ENCODE measurements around the gene GRIK3.

GRCh38 chr1:36874271-36875060 is 159.8 kb downstream of the GRIK3 start:
- TF ChIP-seq CTCF (IDR thresholded peaks at IDR 0.05; ENCODE audit: insufficient read depth, low read length) (no peak), POLR2AphosphoS5 (IDR thresholded peaks at IDR 0.05; ENCODE audit: low read depth) (no peak), REST (IDR thresholded peaks at IDR 0.05; ENCODE audit: insufficient replicate concordance, low read depth) (no peak), GABPA (IDR thresholded peaks at IDR 0.05; ENCODE audit: low read depth) (no peak), SPI1 (IDR thresholded peaks at IDR 0.05; ENCODE audit: borderline replicate concordance, low read depth) (no peak)
